ENCODE data around the gene PGC. TPM values are rescaled to one million over a fixed set of nuclear protein-coding genes. Genes with fewer than 3 reads are reported as not detected.

Gene PGC
- total RNA-seq, 1 donor from 2014 or later: not detected

DNA sequence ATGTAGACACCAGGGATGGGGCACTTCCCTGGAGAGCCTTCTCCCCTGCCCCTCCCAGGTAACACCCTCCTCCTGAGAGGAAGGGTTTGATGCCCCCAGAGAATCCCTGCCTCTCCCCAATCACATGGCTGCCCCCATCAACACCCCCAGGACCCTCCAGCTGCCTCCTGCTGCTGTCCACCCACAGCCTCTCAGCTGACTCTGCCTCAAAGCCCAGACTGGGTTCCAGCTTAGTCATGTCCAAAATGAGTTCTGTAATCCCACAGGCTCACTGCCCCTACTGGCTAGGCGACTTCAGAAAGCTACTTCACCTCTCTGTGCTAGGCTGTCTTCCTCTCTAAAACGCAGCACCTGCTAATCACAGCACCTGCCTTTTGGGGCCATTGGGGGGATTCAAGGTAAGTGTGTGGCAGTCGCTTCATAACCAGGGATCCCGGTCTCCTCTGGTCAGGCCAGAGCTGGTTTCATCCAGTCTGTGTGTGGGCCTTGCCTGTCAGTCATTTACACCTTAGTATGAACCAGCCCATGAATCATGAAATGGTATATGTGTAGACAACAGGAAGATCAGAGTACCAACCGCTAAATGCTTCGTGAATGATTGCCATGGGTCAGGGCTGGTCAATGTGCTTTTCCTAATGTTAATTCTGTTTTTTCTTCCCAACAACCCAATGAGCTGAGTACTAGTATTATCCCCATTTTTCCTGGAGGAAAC, 52.2 kb downstream of the PGC start:
- DNase-seq: no peak

- no peak for DNase-seq
Measured at GRCh38 chr6:41693281-41694240, 53.6 kb downstream of the PGC start.

GRCh38 chr6:41692730-41693129, 54.5 kb downstream of the PGC start:
- no peak for DNase-seq

DNA sequence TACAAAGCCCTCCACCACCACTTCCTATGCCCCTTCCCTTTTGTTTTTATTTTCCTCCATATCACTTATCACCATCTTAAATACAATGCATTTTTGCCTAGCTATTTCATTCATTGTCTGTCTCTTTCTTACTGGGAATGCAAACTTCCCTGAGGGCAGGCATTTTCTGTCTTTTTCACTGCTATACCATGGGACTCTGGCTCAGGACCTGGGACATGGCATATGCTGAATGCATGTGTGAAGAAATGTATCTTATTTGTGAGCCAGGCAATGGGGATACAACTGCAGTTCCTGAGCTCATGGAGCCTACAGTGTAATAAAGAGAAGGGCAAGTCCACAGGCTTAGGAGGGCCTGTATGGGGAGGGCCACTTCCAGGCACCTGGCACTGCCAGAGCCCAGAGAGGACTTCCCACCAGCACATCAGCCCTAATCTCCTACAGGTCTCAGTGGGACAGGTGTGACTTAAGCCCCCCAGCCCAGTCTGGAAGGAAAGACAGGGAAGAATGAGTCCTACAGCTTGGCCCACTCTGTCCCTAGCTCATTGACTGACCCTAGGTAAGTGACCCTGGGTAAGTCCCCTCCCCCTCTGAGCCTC, 55.0 kb downstream of the PGC start:
- DNase-seq: no peak

DNA sequence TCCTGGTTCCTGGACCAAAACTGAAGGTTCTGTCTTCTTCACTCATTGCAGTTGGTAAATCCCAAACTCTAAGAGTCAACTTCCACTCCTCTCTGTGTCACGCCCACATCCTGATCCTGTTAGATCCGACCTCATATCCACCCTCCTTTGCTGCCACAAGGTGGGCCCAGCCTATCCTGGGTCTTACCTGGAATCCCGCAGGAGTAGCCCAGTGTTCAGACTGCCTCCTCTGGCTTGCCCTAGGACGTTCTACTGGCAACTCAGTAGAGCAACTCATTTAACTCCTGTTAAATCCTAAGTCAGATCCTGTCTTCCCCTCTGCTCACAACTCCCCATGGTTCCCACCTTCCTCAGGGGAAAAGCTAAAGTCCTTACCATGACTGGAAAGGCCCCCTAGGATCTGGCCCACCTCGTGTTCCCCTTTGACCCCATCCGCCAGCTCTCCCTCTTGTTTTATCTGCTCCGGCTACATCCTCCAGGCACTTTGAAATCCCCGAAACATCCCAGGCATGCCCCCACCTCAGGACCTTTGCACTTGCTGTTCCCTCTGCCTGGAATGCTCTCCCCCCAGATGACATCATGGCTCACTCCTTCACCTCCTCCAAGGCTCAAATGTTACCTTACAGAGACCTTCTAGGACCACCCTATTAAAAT, 55.6 kb downstream of the PGC start:
- DNase-seq: no peak

DNA sequence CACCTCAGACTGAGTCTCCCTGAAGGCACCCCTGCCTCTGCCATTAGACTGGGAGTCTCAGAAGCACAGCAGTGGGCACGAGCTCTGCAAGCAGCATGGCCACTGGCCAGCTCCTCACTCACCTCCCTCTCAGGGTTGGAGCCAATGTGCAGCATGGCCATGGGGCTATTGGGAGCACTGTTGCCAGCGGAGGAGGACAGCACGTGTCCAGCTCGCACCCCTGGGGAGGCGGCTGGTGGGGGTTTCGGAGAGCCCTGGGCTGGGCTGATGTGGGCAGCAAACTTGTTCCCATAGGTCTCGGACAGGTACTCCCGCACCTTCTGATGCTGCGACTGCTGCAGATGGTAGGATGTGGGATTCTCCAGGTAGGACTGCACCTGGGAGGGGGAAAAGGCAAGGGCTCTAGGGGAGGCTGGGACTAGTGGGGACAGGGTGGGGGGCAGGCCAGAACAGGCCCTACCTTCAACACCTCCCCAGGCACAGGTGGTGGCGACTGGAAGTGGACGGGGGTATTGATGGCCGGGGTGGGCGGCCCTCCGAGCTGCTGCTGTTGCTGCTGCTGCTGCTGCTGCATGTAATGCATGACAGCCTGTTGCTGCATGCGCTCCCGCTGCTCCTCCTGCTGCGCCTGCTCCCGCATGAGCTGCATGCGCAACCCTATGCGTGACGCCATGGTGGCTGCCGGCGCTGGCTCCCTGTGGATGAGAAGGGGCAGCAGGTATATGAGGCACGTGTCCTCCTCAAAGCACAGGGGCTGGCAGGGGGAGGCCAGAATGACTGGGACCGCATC, 56.5 kb downstream of the PGC start:
- DNase-seq: no peak

GRCh38 chr6:41689171-41690008, 57.8 kb downstream of the PGC start:
- peak; percentile 32 for DNase-seq

DNA sequence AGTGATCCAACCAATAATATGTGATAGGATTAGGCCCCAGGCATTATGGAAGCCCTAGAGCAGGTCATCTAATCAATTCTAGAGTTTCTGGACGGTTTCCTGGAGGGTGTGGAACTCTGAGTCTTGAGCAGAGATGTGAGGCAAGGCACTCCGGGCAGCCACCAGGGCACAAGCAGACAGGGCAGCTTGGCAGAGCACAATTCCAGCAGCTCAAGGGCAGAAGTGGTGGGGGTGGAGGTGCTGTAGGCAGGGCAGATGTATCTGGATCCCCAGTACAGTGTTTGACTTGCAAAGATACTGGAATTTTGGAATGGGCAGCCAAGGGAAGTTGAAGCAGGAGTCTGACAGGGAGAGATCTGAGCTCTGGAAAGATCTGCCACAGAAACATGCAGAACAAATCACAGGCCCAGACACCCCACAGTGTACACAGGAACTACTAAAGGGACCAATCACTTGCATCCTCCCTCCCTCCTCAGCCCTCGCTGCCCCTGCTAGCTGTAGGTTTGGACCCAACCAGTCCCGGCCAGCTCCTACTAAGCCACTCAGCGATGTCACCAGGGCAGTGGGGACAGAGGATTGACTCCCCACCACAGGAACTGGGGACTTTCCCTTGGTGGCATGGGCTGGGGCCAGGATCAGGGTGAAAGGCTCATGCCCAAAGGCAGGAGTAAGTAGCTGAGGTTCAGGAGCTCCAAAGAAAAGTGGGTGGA, 58.8 kb downstream of the PGC start:
- no peak for DNase-seq

- no peak for DNase-seq
Measured at GRCh38 chr6:41687501-41688175, 59.6 kb downstream of the PGC start.

Other genes with a start within 250 kb of the PGC start
- 4.4 and 9.2 TPM in 2 replicates for gene FOXP4, start 201.0 kb downstream of the PGC start, total RNA-seq
- 34.0 and 37.8 TPM in 2 replicates for gene MDFI, start 108.9 kb downstream of the PGC start, total RNA-seq
- 5.7 and 6.5 TPM in 2 replicates for gene TFEB, start 11.8 kb downstream of the PGC start, total RNA-seq
- 1.2 and 1.8 TPM in 2 replicates for gene FRS3, start 32.5 kb upstream of the PGC start, total RNA-seq
- 6.9 and 10.4 TPM in 2 replicates for gene PRICKLE4, start 33.4 kb upstream of the PGC start, total RNA-seq
- gene TOMM6, start 40.3 kb upstream of the PGC start, total RNA-seq: 76.0 and 85.6 TPM in 2 replicates
- 2.9 and 3.1 TPM in 2 replicates for gene USP49, start 148.0 kb upstream of the PGC start, total RNA-seq
- gene MED20, start 173.7 kb upstream of the PGC start, total RNA-seq: 36.5 and 47.5 TPM in 2 replicates
- gene BYSL, start 174.1 kb upstream of the PGC start, total RNA-seq: 15.8 and 22.1 TPM in 2 replicates
- 59.1 and 60.1 TPM in 2 replicates for gene CCND3, start 194.4 kb upstream of the PGC start, total RNA-seq